Activated T-helper 1 cell treated with anti-CD3 and anti-CD28 coated beads, Interleukin-12 subunit alpha, Interleukin-12 subunit beta, Interleukin-2, Interleukin-4 antibody, amounts not matched to agents 30 ng/mL and 10 ng/mL and 1 ng/mL, durations not matched to agents 14 hours and 24 hours and 36 hours (primary cell): ENCODE measurements around the gene PHLDA1. TPM values are rescaled to one million over a fixed set of nuclear protein-coding genes. Genes with fewer than 3 reads are reported as not detected.

Experiments used
- DNase-seq: peaks from one replicate; pipeline ENCODE4 v3.0.0; 2021; ENCODE audit warnings: low spot score
- H3K27ac Mint-ChIP-seq: one replicate; pipeline ENCODE4 v1.8.0; 2021; ENCODE audit warnings: mild to moderate bottlenecking, mixed read lengths
- H3K27me3 Mint-ChIP-seq: one replicate; pipeline ENCODE4 v1.8.0; 2022; ENCODE audit warnings: mild to moderate bottlenecking, moderate library complexity, mixed read lengths; ENCODE audit not compliant: insufficient read depth
- H3K36me3 Mint-ChIP-seq: one replicate; pipeline ENCODE4 v1.8.0; 2021; ENCODE audit warnings: low read depth, mixed read lengths
- H3K4me1 Mint-ChIP-seq: one replicate; pipeline ENCODE4 v1.8.0; 2021; ENCODE audit warnings: low read depth, mixed read lengths
- H3K4me3 Mint-ChIP-seq: one replicate; pipeline ENCODE4 v1.8.0; 2021; ENCODE audit warnings: mild to moderate bottlenecking, moderate library complexity, mixed read lengths
- H3K9me3 Mint-ChIP-seq: one replicate; pipeline ENCODE4 v1.8.0; 2021; ENCODE audit warnings: mixed read lengths
- intact Hi-C: fragments of 100-400 bp; cut with micrococcal nuclease; formaldehyde crosslinking; loops from one replicate; pipeline ENCODE4 v1.15.1; 2024
- total RNA-seq: library from RNA; stranded (reverse); gene quantifications from 2 replicates; pipeline ENCODE4 v1.2.3, GENCODE V29; 2022

The PHLDA1 gene
- total RNA-seq, 1 donor from 2014 or later: 88.9 TPM

DNA sequence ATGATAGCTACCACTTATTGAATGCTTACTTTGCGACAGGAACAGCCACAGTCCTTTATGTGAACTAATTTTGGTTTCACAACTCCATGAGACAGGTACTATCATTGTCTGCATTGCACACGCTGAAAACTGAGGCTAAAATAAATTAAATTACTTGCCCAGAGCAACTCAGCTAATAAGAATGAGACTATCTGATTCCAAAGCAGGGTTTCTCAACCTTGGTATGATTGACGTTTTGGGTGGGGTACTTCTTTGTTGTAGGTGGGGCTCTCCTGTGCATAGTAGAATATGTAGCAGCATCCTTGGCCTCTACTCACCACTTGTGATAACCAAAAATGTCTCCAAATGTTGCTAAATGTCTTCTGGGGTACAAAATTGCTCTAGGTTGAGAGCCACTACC is 9.1 kb downstream of the PHLDA1 start:
- DNase-seq: no peak
- Mint-ChIP-seq H3K4me1 (peaks cover 80% of the 10 kb centered on the region), H3K9me3 (peaks cover 3% of the 10 kb centered on the region), H3K27ac (peak overlapping the region; percentile 12), H3K36me3 (peaks cover 35% of the 10 kb centered on the region), H3K4me3 (no peak overlapping the region), H3K27me3 (no peaks in the 10 kb centered on the region)
- intact Hi-C loops: no loop called here

DNA sequence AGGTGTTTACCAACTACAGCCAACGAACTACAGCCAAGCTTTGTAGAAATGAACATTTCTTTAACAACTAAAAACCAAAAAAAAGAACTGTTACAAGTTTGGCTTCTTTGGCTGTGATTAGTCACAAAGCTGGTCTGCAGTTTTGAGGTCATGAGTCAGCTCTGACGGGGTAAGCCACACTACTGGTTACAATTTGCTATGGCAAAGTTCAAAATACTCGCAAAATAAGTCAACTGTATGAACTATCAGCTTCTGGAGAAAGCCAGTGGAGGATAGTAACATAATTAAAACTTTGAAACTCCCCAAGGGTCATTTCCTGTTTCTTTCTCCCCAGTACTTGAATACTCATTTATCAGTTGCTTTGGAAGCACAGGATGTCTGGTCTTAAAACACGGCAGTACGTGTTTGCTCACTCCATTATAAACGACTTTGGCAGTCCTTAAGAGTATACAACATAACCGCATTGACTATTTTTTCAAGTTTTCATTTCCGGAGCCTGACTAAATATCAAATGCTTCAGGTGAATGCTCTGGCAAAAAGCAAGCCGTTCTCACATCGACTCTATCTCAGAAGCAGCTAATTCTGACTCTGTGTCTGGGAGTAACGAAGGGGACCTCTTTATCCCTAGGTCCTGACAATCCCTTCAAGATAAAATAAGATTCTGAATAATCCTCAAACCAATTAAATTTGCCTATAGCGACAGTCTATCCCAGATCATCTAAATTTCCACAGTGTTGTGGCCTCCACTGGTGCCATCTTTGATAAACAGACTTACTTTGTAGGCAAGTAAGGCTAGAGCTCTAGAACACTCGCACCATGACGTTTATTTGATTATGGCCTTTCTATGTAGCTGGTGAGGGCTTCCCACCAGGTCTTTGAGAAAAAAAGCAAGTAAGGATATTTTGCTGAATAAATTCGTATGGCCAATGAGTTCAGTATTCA is 10.6 kb downstream of the PHLDA1 start:
- Mint-ChIP-seq H3K9me3 (peaks cover 3% of the 10 kb centered on the region), H3K4me3 (peak overlapping the region; percentile 74), H3K36me3 (peaks cover 20% of the 10 kb centered on the region), H3K4me1 (peaks cover 73% of the 10 kb centered on the region), H3K27ac (peak overlapping the region; percentile 99), H3K27me3 (no peaks in the 10 kb centered on the region)
- intact Hi-C loops: loop anchor here (1.0 to 2.0 kb wide), 9 partner anchors 10 to 540 kb away; partner anchors contain the start of genes GLIPR1, KRR1 and PHLDA1
- peak; percentile 68 for DNase-seq

DNA sequence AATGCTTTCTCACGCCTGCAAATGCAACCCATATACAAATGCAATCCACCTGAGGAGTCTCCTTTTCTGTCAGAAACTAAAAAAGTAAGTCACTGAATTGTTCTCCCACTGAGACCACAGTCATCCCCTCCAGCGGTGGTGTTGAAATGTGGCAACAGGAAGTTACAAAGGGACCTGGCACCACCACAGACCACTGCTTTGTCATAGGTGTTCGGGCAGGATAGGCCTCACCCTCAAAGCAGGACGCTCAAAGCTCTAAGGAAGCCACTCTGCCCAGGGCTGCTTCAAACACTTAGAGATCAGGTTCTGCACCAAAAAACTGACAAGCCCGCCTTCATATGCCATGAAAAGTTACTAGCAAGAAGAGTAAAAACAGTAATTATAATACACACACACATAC is 11.3 kb downstream of the PHLDA1 start:
- intact Hi-C loops: loop anchor here (1.0 to 2.0 kb wide), 9 partner anchors 11 to 539 kb away; partner anchors contain the start of genes GLIPR1, KRR1 and PHLDA1
- Mint-ChIP-seq H3K27me3 (no peaks in the 10 kb centered on the region), H3K4me1 (peaks cover 73% of the 10 kb centered on the region), H3K4me3 (peak overlapping the region; percentile 39), H3K9me3 (peaks cover 3% of the 10 kb centered on the region), H3K36me3 (peaks cover 13% of the 10 kb centered on the region), H3K27ac (peak overlapping the region; percentile 99)
- DNase-seq: peak; percentile 76

DNA sequence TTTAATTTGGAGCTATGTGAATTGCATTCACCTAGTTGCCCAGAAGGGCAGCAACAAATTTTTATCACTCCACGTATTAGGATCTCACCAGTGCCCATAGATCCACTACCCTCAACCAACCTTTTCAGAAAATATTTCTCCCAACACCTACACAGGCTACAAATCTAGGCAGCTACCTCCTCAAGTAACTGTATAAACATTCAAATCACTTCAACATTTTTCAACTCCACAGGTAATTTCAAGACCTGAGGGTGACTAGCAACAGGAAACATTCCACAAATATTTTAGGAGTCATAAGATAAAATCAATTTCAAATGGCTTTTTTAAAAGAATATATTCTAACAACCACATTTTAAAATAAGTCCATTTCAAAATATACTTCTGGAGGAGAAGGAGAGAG is 12.9 kb downstream of the PHLDA1 start:
- peaks cover 3% of the 10 kb centered on the region for H3K9me3 Mint-ChIP-seq
- H3K27ac Mint-ChIP-seq: peak overlapping the region; percentile 69
- H3K4me3 Mint-ChIP-seq: no peak overlapping the region
- H3K36me3 Mint-ChIP-seq: peaks cover 3% of the 10 kb centered on the region
- intact Hi-C loops: no loop called here
- peaks cover 71% of the 10 kb centered on the region for H3K4me1 Mint-ChIP-seq
- no peak for DNase-seq
- no peaks in the 10 kb centered on the region for H3K27me3 Mint-ChIP-seq

DNA sequence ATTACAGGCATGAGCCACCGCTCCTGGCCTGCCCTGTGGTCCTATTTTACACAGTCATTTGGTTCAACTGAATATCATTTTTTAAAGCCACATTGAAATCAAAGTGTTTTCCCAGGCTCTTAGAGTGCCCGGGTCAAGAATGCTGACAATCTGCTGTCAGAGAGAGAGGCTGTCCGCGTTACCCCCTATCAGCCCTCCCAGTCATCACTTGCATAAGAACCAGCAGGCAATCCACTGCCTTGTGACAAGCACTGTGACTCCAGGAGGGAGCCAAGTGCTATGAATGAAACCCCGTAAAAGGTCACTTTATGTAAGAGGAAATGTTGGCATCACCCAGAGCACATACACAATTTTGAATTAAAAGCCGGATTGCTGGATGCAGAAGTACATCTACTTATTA is 13.5 kb downstream of the PHLDA1 start:
- H3K4me1 Mint-ChIP-seq: peaks cover 70% of the 10 kb centered on the region
- DNase-seq: no peak
- intact Hi-C loops: no loop called here
- peak overlapping the region; percentile 69 for H3K27ac Mint-ChIP-seq
- H3K9me3 Mint-ChIP-seq: peaks cover 3% of the 10 kb centered on the region
- H3K36me3 Mint-ChIP-seq: peaks cover 3% of the 10 kb centered on the region
- no peaks in the 10 kb centered on the region for H3K27me3 Mint-ChIP-seq
- H3K4me3 Mint-ChIP-seq: no peak overlapping the region

DNA sequence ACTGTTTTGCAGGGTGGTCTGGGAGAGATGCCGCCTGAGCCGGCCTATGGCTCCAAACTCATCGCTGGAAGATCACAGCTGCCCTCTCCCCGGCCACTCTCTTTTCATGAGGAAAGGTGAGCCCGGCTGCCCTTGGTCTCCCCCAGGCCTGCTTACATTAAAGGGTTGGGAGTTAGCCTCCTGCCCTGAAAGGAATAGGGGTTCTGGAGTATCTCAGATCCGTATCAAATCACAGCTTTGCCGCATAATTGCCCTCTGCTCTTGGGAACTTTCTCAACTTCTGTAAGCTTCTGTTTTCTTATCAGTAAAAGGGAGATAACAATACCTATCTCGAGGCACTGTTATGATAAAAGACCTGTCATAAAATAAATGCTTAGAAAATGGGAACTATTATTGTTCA is 17.6 kb downstream of the PHLDA1 start:
- intact Hi-C loops: no loop called here
- H3K9me3 Mint-ChIP-seq: no peaks in the 10 kb centered on the region
- H3K27ac Mint-ChIP-seq: no peak overlapping the region
- no peaks in the 10 kb centered on the region for H3K36me3 Mint-ChIP-seq
- no peaks in the 10 kb centered on the region for H3K27me3 Mint-ChIP-seq
- no peak for DNase-seq
- H3K4me1 Mint-ChIP-seq: peaks cover 39% of the 10 kb centered on the region
- no peak overlapping the region for H3K4me3 Mint-ChIP-seq

DNA sequence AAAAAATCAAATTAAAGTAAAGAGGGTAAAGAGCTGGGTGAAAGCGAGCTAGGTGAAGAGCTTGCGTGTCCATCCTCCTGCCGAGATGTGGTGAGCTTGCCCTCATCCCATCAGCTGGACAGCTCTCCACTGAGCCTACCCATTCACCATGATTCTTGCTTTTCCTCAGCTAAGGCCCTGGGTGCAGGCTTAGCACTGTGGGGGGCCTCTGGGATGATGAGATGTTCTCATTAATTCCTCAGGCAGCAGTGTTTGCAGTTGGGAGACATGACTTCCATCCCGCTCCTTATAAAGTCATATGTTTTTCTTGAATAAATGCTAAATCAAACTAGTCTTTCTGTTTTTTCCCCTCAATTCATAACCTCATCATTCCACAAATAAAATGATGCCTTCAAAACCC is 18.0 kb downstream of the PHLDA1 start:
- Mint-ChIP-seq H3K36me3 (no peaks in the 10 kb centered on the region), H3K9me3 (no peaks in the 10 kb centered on the region), H3K27ac (no peak overlapping the region), H3K4me3 (no peak overlapping the region), H3K27me3 (no peaks in the 10 kb centered on the region), H3K4me1 (peaks cover 36% of the 10 kb centered on the region)
- intact Hi-C loops: no loop called here
- no peak for DNase-seq

DNA sequence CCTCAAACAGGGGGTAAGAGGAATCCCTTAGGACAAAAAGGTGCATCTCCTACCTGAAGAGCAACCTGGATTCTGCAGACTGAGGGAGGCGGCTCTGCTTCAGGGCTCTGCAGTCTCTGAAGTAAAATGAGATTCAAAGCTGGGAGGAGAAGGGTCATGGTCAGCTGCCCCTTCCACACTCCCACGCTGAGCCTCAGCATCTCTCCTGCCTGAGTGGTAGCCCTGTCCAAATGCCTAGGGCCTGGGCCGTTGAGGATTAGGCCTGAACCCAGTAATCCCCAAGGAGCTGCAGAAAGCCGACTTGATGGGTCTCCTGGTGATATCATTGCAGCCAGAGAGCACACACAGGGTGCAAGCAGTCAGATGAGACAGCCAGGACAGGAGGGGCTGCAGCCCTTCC is 18.9 kb downstream of the PHLDA1 start:
- peaks cover 29% of the 10 kb centered on the region for H3K4me1 Mint-ChIP-seq
- intact Hi-C loops: no loop called here
- no peaks in the 10 kb centered on the region for H3K9me3 Mint-ChIP-seq
- H3K27me3 Mint-ChIP-seq: no peaks in the 10 kb centered on the region
- H3K36me3 Mint-ChIP-seq: no peaks in the 10 kb centered on the region
- DNase-seq: no peak
- H3K27ac Mint-ChIP-seq: no peak overlapping the region
- no peak overlapping the region for H3K4me3 Mint-ChIP-seq

DNA sequence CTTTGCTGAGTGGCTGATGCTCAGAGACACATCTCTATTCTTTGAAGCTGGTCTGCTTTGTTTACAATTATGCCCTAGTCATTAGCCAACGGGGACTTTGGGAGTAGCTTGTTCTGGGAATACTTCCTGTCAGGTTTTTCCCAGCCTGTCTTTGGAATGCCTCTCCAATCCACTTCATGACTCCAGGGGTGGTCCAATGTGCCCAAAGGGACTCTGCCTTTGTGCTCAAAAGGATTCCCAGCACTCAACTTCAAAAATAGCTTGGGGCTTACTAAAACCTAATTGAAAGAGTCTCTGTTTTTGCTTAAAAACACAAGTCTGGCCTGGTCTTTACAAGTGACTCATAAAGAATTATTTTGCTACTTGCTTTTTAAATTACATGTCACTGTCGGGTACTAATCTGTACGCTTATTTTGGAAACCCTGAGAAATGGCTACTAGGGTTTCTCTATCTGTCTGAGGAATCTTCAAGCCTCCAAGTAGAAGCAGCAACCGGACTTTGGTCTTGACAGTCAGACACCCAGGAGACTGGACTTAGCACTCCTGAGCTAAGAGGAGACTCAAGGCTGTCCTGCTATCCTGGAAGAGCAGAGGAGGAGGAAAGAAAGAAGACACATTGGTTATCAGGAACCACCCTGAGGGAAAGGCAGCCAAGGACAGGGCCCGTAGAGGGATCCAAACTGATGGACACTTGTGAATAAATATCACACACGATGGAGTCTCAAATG is 20.7 kb downstream of the PHLDA1 start:
- Mint-ChIP-seq H3K4me3 (no peak overlapping the region), H3K36me3 (no peaks in the 10 kb centered on the region), H3K27me3 (no peaks in the 10 kb centered on the region), H3K9me3 (no peaks in the 10 kb centered on the region), H3K4me1 (peaks cover 23% of the 10 kb centered on the region), H3K27ac (no peak overlapping the region)
- intact Hi-C loops: no loop called here
- no peak for DNase-seq

DNA sequence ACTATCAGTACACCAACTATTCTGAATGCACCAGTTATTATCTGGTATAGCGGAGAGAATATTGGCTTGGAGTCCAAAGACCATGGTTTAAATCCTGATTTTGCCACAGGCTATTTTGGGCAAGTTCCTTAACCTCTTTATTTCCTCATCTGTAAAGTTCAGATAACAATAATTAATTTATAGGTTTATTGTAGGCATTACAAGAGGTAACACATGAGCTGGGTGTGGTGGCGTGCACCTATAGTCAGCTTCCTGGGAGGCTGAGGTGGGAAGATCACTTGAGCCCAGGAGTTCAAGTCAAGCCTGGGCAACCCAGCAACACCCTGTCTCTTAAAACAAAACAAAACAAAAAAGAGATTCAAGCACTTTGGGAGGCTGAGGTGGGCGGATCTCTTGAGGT is 23.1 kb downstream of the PHLDA1 start:
- H3K27ac Mint-ChIP-seq: no peak overlapping the region
- H3K9me3 Mint-ChIP-seq: peaks cover 13% of the 10 kb centered on the region
- H3K4me3 Mint-ChIP-seq: no peak overlapping the region
- H3K27me3 Mint-ChIP-seq: no peaks in the 10 kb centered on the region
- intact Hi-C loops: no loop called here
- DNase-seq: no peak
- peaks cover 5% of the 10 kb centered on the region for H3K4me1 Mint-ChIP-seq
- peaks cover 2% of the 10 kb centered on the region for H3K36me3 Mint-ChIP-seq

DNA sequence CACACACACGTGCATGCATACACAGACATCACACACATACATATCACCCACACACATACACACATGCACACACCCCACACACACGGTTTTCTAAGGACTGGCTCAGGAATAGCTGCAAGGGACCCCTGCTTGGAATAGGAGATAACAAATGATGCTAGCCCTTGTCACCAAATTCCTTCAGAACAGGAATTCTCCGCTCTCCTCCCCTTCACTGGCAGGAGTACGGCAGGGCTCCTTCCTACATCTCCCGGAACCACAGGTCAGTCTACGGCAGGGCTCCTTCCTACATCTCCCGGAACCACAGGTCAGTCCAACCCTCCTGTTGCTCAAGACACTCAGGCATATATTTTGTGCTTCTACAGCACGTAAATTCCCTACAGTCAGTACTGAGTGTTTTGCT is 23.9 kb downstream of the PHLDA1 start:
- Mint-ChIP-seq H3K9me3 (peaks cover 13% of the 10 kb centered on the region), H3K4me3 (no peak overlapping the region), H3K27me3 (no peaks in the 10 kb centered on the region), H3K27ac (no peak overlapping the region), H3K4me1 (peaks cover 5% of the 10 kb centered on the region), H3K36me3 (peaks cover 2% of the 10 kb centered on the region)
- intact Hi-C loops: no loop called here
- no peak for DNase-seq

DNA sequence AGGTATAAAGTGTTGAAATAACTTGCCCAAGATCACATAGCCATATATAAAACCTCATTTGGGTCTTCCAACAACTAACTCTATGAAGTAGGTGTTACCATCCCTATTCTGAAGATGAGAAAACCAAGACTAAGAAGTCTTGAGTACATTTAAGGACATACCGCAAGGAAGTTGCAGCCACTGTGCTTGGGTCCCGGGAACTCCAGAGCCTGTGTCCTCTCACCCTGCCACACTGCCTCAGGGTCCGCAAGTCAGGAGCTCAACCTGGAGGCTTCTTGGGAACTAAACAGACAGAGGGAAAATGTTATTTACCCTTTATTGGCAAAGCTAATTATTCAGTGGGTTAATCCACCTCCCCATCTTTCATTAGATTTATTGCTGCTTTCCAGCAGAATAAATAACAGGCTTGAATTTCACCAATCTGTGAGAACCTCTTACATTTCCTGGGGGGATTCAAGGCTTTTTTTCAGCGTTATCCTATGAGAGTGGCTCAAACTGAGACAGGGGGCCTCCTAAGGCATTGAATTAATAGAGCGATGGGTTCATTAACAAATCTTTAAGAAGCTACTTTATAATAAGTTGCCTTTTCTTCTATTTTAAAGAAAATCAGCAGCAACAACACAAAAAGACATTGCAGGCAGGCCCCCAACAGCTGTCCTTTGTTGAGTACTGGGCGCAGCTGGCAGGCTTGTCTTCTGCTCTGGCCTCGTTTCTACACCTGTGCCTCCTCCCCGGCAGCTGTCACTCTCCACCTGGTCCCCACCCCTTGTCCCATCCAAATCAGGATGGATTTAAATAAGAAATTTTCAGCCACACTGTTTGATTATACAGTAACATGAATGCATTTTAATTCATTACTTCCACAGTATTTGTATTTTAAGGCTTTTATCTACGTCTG is 25.3 kb downstream of the PHLDA1 start:
- peaks cover 5% of the 10 kb centered on the region for H3K4me1 Mint-ChIP-seq
- no peak for DNase-seq
- H3K27ac Mint-ChIP-seq: no peak overlapping the region
- H3K9me3 Mint-ChIP-seq: peaks cover 13% of the 10 kb centered on the region
- intact Hi-C loops: no loop called here
- H3K4me3 Mint-ChIP-seq: no peak overlapping the region
- peaks cover 2% of the 10 kb centered on the region for H3K36me3 Mint-ChIP-seq
- H3K27me3 Mint-ChIP-seq: no peaks in the 10 kb centered on the region
